Glomerular visceral epithelial cell (primary cell): ENCODE measurements around the gene HNRNPUL1.
"Not testable (repeated sequence)": the region's sequence is repeated elsewhere in the genome, so short reads cannot be mapped to it uniquely, and the experiment has no call there.

Experiments used
- DNase-seq: peaks from one replicate; pipeline ENCODE4 v3.0.0-alpha.2; 2016; ENCODE audit errors: extremely low spot score

The HNRNPUL1 gene

GRCh38 chr19:41325947-41326706 lies 62.0 kb downstream of the HNRNPUL1 start:
- peak; percentile 78 for DNase-seq

GRCh38 chr19:41327076-41327575 lies 63.0 kb downstream of the HNRNPUL1 start:
- no peak for DNase-seq

GRCh38 chr19:41327576-41328156 lies 63.5 kb downstream of the HNRNPUL1 start:
- DNase-seq = peak; percentile 86

GRCh38 chr19:41328157-41328841 lies 64.1 kb downstream of the HNRNPUL1 start:
- no peak for DNase-seq

- DNase-seq = no peak
Observed at GRCh38 chr19:41328842-41329225, 64.7 kb downstream of the HNRNPUL1 start.

GRCh38 chr19:41330481-41330880 lies 66.3 kb downstream of the HNRNPUL1 start:
- no peak for DNase-seq

GRCh38 chr19:41330946-41331678 lies 66.9 kb downstream of the HNRNPUL1 start:
- DNase-seq = no peak

GRCh38 chr19:41332000-41332399 lies 67.8 kb downstream of the HNRNPUL1 start:
- no peak for DNase-seq

- DNase-seq = no peak
Observed at GRCh38 chr19:41332468-41332867, 68.3 kb downstream of the HNRNPUL1 start.

GRCh38 chr19:41334793-41335192 lies 70.6 kb downstream of the HNRNPUL1 start:
- DNase-seq = no peak

- DNase-seq = no peak
Observed at GRCh38 chr19:41335467-41335866, 71.3 kb downstream of the HNRNPUL1 start.

- peak; percentile 84 for DNase-seq
Observed at GRCh38 chr19:41339936-41340335, 75.8 kb downstream of the HNRNPUL1 start.

GRCh38 chr19:41341669-41342490 lies 77.7 kb downstream of the HNRNPUL1 start:
- no peak for DNase-seq

- no peak for DNase-seq
Observed at GRCh38 chr19:41344162-41344561, 80.0 kb downstream of the HNRNPUL1 start.

GRCh38 chr19:41346916-41347315 lies 82.7 kb downstream of the HNRNPUL1 start:
- not testable (repeated sequence) for DNase-seq

- DNase-seq = peak; percentile 18
Observed at GRCh38 chr19:41350735-41351338, 86.7 kb downstream of the HNRNPUL1 start.

- peak; percentile 70 for DNase-seq
Observed at GRCh38 chr19:41351339-41352245, 87.4 kb downstream of the HNRNPUL1 start.

GRCh38 chr19:41352279-41352608 lies 88.1 kb downstream of the HNRNPUL1 start:
- no peak for DNase-seq

GRCh38 chr19:41352609-41353465 lies 88.7 kb downstream of the HNRNPUL1 start:
- DNase-seq = peak; percentile 74
